Measurements from ENCODE around the gene RERE. TPM values are rescaled to one million over a fixed set of nuclear protein-coding genes. Genes with fewer than 3 reads are reported as not detected.

RERE gene
- total and polyA plus RNA-seq, 2 experiments from 2014 or later: 39.8 to 62.8 TPM

- no peak for DNase-seq (ENCODE audit: low spot score)
- Histone ChIP-seq H4K20me1 (ENCODE audit: insufficient read depth, poor library complexity, severe bottlenecking) (no peaks in the 10 kb centered on the region), H3K36me3 (replicated peaks; ENCODE audit: insufficient read depth, low read depth) (no peaks in the 10 kb centered on the region), H3K4me1 (ENCODE audit: insufficient read depth) (peaks cover 8% of the 10 kb centered on the region), H3K79me2 (peaks cover 80% of the 10 kb centered on the region), H3K27ac (peak overlapping the region; percentile 71), H3K9me2 (replicated peaks; ENCODE audit: insufficient read depth) (no peaks in the 10 kb centered on the region), H3K27me3 (no peaks in the 10 kb centered on the region), H2AFZ (no peak overlapping the region), H3K9me3 (ENCODE audit: low read depth) (no peaks in the 10 kb centered on the region), H3K4me3 (no peak overlapping the region), H3K4me2 (peak overlapping the region; percentile 37)
- 93% methylated on average over 1 of the region's 1 CpG for WGBS (ENCODE audit: low lambda C conversion rate, missing lambda C conversion rate)
- TF ChIP-seq CTCF (IDR thresholded peaks at IDR 0.05; ENCODE audit: poor library complexity) (no peak), EZH2 (IDR thresholded peaks at IDR 0.05; ENCODE audit: borderline replicate concordance) (no peak), EZH2phosphoT487 (IDR thresholded peaks at IDR 0.05; ENCODE audit: low read depth, severe bottlenecking, unreplicated experiment) (no peak)
Observed at GRCh38 chr1:8572106-8572505, 245.3 kb downstream of the RERE start.

GRCh38 chr1:8571200-8571984 lies 246.0 kb downstream of the RERE start:
- 33% methylated on average over 5 of the region's 5 CpGs for WGBS (ENCODE audit: low lambda C conversion rate, missing lambda C conversion rate)
- no peaks in the 10 kb centered on the region for H3K9me2 ChIP-seq (replicated peaks; ENCODE audit: insufficient read depth)
- peak; percentile 52 for TF ChIP-seq CTCF (IDR thresholded peaks at IDR 0.05; ENCODE audit: poor library complexity)
- no peak for TF ChIP-seq EZH2 (IDR thresholded peaks at IDR 0.05; ENCODE audit: borderline replicate concordance)

GRCh38 chr1:8570465-8570864 lies 247.0 kb downstream of the RERE start:
- Histone ChIP-seq H3K4me1 (ENCODE audit: insufficient read depth) (peaks cover 8% of the 10 kb centered on the region), H3K27ac (peak overlapping the region; percentile 71)

More at GRCh38 chr1:8571200-8571984, 246.0 kb downstream of the RERE start:
- Histone ChIP-seq H3K4me3 (no peak overlapping the region), H3K9me3 (ENCODE audit: low read depth) (no peaks in the 10 kb centered on the region), H3K36me3 (replicated peaks; ENCODE audit: insufficient read depth, low read depth) (no peaks in the 10 kb centered on the region), H4K20me1 (ENCODE audit: insufficient read depth, poor library complexity, severe bottlenecking) (no peaks in the 10 kb centered on the region), H2AFZ (no peak overlapping the region), H3K79me2 (peaks cover 83% of the 10 kb centered on the region), H3K27me3 (no peaks in the 10 kb centered on the region), H3K27ac (peak overlapping the region; percentile 71), H3K4me2 (peak overlapping the region; percentile 37), H3K4me1 (ENCODE audit: insufficient read depth) (peaks cover 8% of the 10 kb centered on the region)
- peak; percentile 33 for DNase-seq (ENCODE audit: low spot score)

More at GRCh38 chr1:8570465-8570864, 247.0 kb downstream of the RERE start:
- H3K27me3 ChIP-seq: no peaks in the 10 kb centered on the region
- no peak for TF ChIP-seq EZH2phosphoT487 (IDR thresholded peaks at IDR 0.05; ENCODE audit: low read depth, severe bottlenecking, unreplicated experiment)
- no peak for TF ChIP-seq EZH2 (IDR thresholded peaks at IDR 0.05; ENCODE audit: borderline replicate concordance)
- TF ChIP-seq CTCF (IDR thresholded peaks at IDR 0.05; ENCODE audit: poor library complexity): no peak
- H3K36me3 ChIP-seq (replicated peaks; ENCODE audit: insufficient read depth, low read depth): no peaks in the 10 kb centered on the region
- no peaks in the 10 kb centered on the region for H3K9me3 ChIP-seq (ENCODE audit: low read depth)
- no peaks in the 10 kb centered on the region for H4K20me1 ChIP-seq (ENCODE audit: insufficient read depth, poor library complexity, severe bottlenecking)
- no peak for DNase-seq (ENCODE audit: low spot score)
- H3K4me2 ChIP-seq: no peak overlapping the region
- 70% methylated on average over 3 of the region's 3 CpGs for WGBS (ENCODE audit: low lambda C conversion rate, missing lambda C conversion rate)
- peaks cover 83% of the 10 kb centered on the region for H3K79me2 ChIP-seq
- no peaks in the 10 kb centered on the region for H3K9me2 ChIP-seq (replicated peaks; ENCODE audit: insufficient read depth)
- H3K4me3 ChIP-seq: no peak overlapping the region
- H2AFZ ChIP-seq: no peak overlapping the region

All from hepatocyte (in vitro differentiated cells).